Ectodermal cell (in vitro differentiated cells): Measurements from ENCODE around the gene PCSK5.
"Not testable (repeated sequence)": the region's sequence is repeated elsewhere in the genome, so short reads cannot be mapped to it uniquely, and the experiment has no call there.

Experiments used
- H3K27ac ChIP-seq: 2 replicates; pipeline ENCODE4 v1.7.0; 2013; ENCODE audit warnings: mild to moderate bottlenecking, low read depth, low read length; ENCODE audit not compliant: insufficient read depth, poor library complexity, severe bottlenecking
- H3K27me3 ChIP-seq: 2 replicates; pipeline ENCODE4 v1.7.0; 2013; ENCODE audit warnings: mild to moderate bottlenecking, low read length; ENCODE audit not compliant: insufficient read depth, control insufficient read depth, poor library complexity, severe bottlenecking
- H3K36me3 ChIP-seq: one replicate; pipeline ENCODE4 v1.7.0; 2013; ENCODE audit warnings: low read length; ENCODE audit not compliant: control insufficient read depth, insufficient read depth
- H3K4me1 ChIP-seq: one replicate; pipeline ENCODE4 v1.7.0; 2013; ENCODE audit warnings: low read length; ENCODE audit not compliant: control insufficient read depth, insufficient read depth
- H3K4me3 ChIP-seq: 2 replicates; pipeline ENCODE4 v1.7.0; 2013; ENCODE audit warnings: low read depth, low read length, control low read depth; ENCODE audit not compliant: insufficient read depth
- H3K9me3 ChIP-seq: 2 replicates; pipeline ENCODE4 v1.7.0; 2013; ENCODE audit warnings: mild to moderate bottlenecking, low read length, moderate library complexity; ENCODE audit not compliant: control insufficient read depth
- WGBS, 2 experiments: methylation state at CpG; one replicate each; pipeline ENCODE4 v1.1.7; 2013; ENCODE audit warnings: missing lambda C conversion rate in 2 of 2; 5-methylcytosine and 5-hydroxymethylcytosine counted together

Gene PCSK5

DNA sequence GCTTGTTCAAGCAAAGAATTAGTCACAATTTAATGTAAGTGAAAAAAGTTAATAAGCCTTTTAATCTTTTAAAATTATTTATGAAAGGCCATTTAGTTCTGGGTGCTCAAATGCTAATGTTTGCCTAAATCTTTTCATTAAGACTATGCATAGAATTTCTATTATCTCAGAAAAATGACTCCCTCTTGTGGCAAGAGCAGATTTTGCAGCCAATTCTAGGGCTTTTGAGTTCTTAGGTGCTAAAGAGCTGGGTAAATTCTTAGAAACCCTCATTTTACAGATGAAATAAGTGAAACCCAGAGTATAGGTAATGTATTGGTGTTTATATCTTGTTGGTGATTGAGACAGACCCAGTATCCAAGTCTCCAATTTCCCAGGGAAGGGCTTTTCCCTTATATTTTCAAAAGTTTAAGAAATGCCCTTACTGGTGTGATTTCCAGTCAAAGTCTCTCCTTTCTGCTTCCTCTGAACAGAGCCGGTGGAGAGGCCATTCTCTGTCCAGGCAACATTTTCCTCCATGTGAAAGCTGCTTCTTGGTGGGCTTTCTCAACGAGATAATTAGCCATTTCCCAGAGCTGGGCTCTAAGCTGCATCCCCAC is 24.1 kb upstream of the PCSK5 start:
- H3K27ac ChIP-seq, result no peak overlapping the region
- H3K27me3 ChIP-seq, result no peaks in the 10 kb centered on the region
- H3K36me3 ChIP-seq, result no peaks in the 10 kb centered on the region
- no peaks in the 10 kb centered on the region for H3K9me3 ChIP-seq
- no peak overlapping the region for H3K4me3 ChIP-seq
- 67 to 74% methylated on average over 2 of the region's 2 CpGs for WGBS, 2 experiments
- H3K4me1 ChIP-seq, result no peaks in the 10 kb centered on the region

DNA sequence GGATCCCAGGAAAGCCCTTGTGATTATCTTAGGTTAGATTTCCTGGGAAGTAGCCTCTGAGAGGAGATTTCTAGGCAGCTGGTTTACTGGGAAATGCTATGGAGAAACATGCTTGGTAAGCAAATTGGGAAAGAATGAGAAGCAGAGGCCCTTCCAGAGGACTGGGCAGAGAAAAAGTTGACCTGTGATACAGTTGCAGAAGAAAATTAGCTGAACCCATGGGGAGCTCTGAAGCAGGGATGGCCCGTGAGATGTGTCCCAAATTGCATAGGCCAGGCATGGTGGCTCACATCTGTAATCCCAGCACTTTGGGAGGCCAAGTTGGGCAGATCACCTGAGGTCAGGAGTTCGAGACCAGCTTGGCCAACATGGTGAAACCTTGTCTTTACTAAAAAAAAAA is 21.9 kb upstream of the PCSK5 start:
- H3K27me3 ChIP-seq, H3K4me3 ChIP-seq, H3K36me3 ChIP-seq, H3K4me1 ChIP-seq, H3K27ac ChIP-seq, H3K9me3 ChIP-seq: not testable (repeated sequence)
- WGBS, 2 experiments, result 97 to 98% methylated on average over 2 of the region's 2 CpGs

DNA sequence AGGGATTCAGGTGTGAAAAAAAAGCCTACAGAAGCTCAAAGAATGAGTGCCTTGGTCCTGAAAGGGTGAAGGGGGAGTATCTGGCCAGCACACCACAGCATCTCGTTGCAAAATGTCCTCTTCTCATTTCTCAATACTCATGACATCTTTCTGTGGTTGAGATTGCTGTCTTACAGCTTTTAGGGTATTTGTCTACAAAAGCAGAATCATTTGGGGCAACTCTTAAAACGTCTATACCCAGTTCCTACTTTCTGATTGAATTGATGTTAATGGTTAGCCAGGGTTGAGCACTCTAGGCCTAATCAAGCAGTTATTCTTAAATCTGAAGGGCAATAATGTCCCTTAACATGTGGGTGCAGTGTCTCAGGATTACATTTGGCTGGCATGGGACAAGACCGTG is 21.2 kb upstream of the PCSK5 start:
- no peaks in the 10 kb centered on the region for H3K36me3 ChIP-seq
- no peaks in the 10 kb centered on the region for H3K9me3 ChIP-seq
- no peaks in the 10 kb centered on the region for H3K27me3 ChIP-seq
- H3K27ac ChIP-seq, result no peak overlapping the region
- no peak overlapping the region for H3K4me3 ChIP-seq
- 92 to 94% methylated on average over 3 of the region's 3 CpGs for WGBS, 2 experiments
- H3K4me1 ChIP-seq, result no peaks in the 10 kb centered on the region

DNA sequence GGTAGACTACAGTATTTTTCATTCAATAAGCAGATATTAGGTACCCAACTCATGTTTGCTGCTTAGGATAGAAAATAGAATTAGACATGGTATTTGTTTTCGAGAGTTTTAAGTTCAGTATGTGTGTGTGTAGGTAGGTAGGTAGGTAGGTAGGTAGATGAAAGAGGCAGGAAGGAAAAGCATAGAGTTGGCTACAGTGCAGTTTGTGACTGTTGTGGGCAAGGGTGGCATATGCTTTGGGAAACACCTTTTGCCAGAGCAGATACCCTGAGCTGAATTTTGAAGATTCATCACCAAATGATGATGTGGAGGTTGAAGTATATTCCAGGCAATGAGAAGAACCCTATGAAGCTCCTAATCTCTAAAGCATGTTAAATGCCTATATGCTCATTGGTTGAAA is 20.0 kb upstream of the PCSK5 start:
- WGBS, 2 experiments, result 84 to 100% methylated on average over 1 of the region's 1 CpG
- Histone ChIP-seq H3K4me1 (no peaks in the 10 kb centered on the region), H3K27me3 (no peaks in the 10 kb centered on the region), H3K36me3 (no peaks in the 10 kb centered on the region), H3K27ac (no peak overlapping the region), H3K4me3 (no peak overlapping the region), H3K9me3 (no peaks in the 10 kb centered on the region)

DNA sequence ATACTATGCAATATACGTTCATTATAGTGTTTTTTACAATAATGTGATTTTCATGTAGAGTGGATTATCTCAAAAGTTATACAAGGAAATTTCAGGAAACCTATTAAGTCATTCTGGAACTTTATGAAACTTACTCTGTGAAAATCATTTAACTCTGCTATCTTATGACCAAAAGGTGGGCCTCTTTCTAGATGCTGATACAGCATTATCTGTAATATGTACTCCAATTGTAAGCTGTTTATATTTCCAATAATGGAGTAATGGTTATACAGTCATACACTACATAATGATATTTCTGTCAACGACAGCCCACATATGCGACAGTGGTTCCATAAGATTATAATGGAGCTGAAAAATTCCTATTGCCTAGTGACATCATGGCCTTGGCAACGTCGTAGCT is 18.8 kb upstream of the PCSK5 start:
- Histone ChIP-seq H3K27ac (no peak overlapping the region), H3K36me3 (no peaks in the 10 kb centered on the region), H3K4me1 (no peaks in the 10 kb centered on the region), H3K27me3 (no peaks in the 10 kb centered on the region), H3K9me3 (no peaks in the 10 kb centered on the region), H3K4me3 (no peak overlapping the region)
- 100% methylated on average over 3 to 5 of the region's 5 CpGs for WGBS, 2 experiments

- no peak overlapping the region for H3K4me3 ChIP-seq
- WGBS, 2 experiments, result 91 to 100% methylated on average over 1 of the region's 1 CpG
- no peaks in the 10 kb centered on the region for H3K9me3 ChIP-seq
- no peaks in the 10 kb centered on the region for H3K4me1 ChIP-seq
- no peaks in the 10 kb centered on the region for H3K36me3 ChIP-seq
- H3K27ac ChIP-seq, result no peak overlapping the region
- H3K27me3 ChIP-seq, result no peaks in the 10 kb centered on the region
Measured at GRCh38 chr9:75873712-75874111, 16.8 kb upstream of the PCSK5 start.

- 88 to 93% methylated on average over 11 of the region's 11 CpGs for WGBS, 2 experiments
- H3K4me3 ChIP-seq, result no peak overlapping the region
- no peak overlapping the region for H3K27ac ChIP-seq
Measured at GRCh38 chr9:75876999-75877640, 13.4 kb upstream of the PCSK5 start.

GRCh38 chr9:75878488-75878860 is 12.0 kb upstream of the PCSK5 start:
- Histone ChIP-seq H3K4me3 (no peak overlapping the region), H3K9me3 (no peaks in the 10 kb centered on the region)
- WGBS, 2 experiments, result 85 to 93% methylated on average over 2 of the region's 2 CpGs

More at GRCh38 chr9:75876999-75877640, 13.4 kb upstream of the PCSK5 start:
- H3K36me3 ChIP-seq, result no peaks in the 10 kb centered on the region
- no peaks in the 10 kb centered on the region for H3K27me3 ChIP-seq
- H3K4me1 ChIP-seq, result no peaks in the 10 kb centered on the region
- no peaks in the 10 kb centered on the region for H3K9me3 ChIP-seq

DNA sequence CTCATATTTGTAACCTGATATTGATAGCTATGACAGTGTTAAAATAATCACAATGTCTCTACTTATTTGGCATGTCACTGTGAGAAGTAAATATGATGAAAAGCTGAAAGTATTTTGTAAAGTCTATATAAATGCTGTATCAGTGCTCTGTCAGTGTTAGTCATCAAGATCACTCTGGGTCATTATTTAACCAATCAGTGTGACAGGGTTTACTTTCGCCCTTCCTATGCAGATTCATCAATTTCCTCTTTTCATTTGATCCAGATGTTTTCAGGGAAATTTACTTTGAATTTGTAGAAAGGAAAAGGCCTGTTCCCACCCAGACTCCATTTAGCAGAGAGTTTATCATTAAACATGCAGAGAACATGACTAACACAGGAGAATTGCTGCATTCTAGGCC is 9.9 kb upstream of the PCSK5 start:
- H3K4me3 ChIP-seq, result no peak overlapping the region
- no peaks in the 10 kb centered on the region for H3K27me3 ChIP-seq
- H3K27ac ChIP-seq, result no peak overlapping the region
- no peaks in the 10 kb centered on the region for H3K36me3 ChIP-seq
- no peaks in the 10 kb centered on the region for H3K4me1 ChIP-seq
- H3K9me3 ChIP-seq, result no peaks in the 10 kb centered on the region
- 100% methylated on average over 1 of the region's 1 CpG; no CpG with 5 or more reads in 1 of the 2 experiments for WGBS, 2 experiments

More at GRCh38 chr9:75878488-75878860, 12.0 kb upstream of the PCSK5 start:
- Histone ChIP-seq H3K4me1 (no peaks in the 10 kb centered on the region), H3K36me3 (no peaks in the 10 kb centered on the region), H3K27ac (no peak overlapping the region), H3K27me3 (no peaks in the 10 kb centered on the region)

DNA sequence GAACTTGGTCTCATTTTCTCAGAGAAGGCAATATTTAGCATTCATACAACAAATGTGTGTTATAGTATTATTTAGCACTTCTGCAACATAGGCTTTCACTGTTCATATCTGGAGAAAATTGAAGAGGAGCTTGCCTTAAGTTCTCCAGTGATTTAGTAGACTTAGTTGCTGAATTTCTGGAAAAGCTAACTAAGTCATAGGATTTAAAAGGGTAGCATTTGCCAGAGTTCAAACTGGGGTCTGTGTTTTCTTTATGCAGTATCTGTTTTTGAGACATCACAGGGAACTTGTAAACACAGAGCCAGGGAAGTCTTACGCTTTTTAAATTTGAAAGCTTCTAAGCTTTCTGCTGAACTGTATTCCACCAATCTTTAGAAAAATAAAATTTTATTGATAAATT is 8.7 kb upstream of the PCSK5 start:
- H3K27me3 ChIP-seq, result no peaks in the 10 kb centered on the region
- 100% methylated on average over 1 of the region's 1 CpG; no CpG with 5 or more reads in 1 of the 2 experiments for WGBS, 2 experiments
- no peaks in the 10 kb centered on the region for H3K36me3 ChIP-seq
- H3K27ac ChIP-seq, result no peak overlapping the region
- no peaks in the 10 kb centered on the region for H3K4me1 ChIP-seq
- no peak overlapping the region for H3K4me3 ChIP-seq
- no peaks in the 10 kb centered on the region for H3K9me3 ChIP-seq
